PC-3 (cell line): ENCODE measurements around the gene CD22.

Experiments used
- CTCF ChIP-seq: fragments of 300-600 bp; sonication (generic); conservative IDR thresholded peaks from 2 replicates; pipeline ENCODE4 v1.5.1; 2017; ENCODE audit warnings: antibody characterized with exemption, low read depth, mild to moderate bottlenecking, low read length
- EZH2 ChIP-seq: fragments of 300-600 bp; sonication (generic); IDR thresholded peaks from one replicate; pipeline ENCODE4 v1.6.1; 2017; ENCODE audit warnings: antibody characterized with exemption, mild to moderate bottlenecking, low read length; ENCODE audit not compliant: unreplicated experiment
- EZH2phosphoT487 ChIP-seq: fragments of 300-600 bp; sonication (generic); IDR thresholded peaks from 2 replicates; pipeline ENCODE4 v1.6.1; 2018; ENCODE audit warnings: mild to moderate bottlenecking, antibody characterized with exemption, low read length, borderline replicate concordance

- TF ChIP-seq CTCF (no peak), EZH2 (no peak), EZH2phosphoT487 (no peak)
Observed at GRCh38 chr19:35341006-35341405, 12.0 kb downstream of the CD22 start.
